GM23338 (cell line): ENCODE results near the gene FAM117B. TPM values are rescaled to one million over a fixed set of nuclear protein-coding genes. Genes with fewer than 3 reads are reported as not detected.

ENCODE experiments used
- ATAC-seq: fragments of 200-7000 bp; cut with Tn5 transposase; 3 replicates; pipeline ENCODE4 v1.9.1; 2020
- DNase-seq: peaks from one replicate; pipeline ENCODE4 v3.0.0-alpha.2; 2015; ENCODE audit warnings: low spot score
- H2AFZ ChIP-seq: fragments of 200-600 bp; sonication (generic); 2 replicates; pipeline ENCODE4 v1.8.0; 2016; ENCODE audit warnings: antibody characterized with exemption, mild to moderate bottlenecking, moderate library complexity
- H3F3A ChIP-seq: fragments of 200-600 bp; sonication (generic); replicated peaks from 2 replicates; pipeline ENCODE4 v1.8.0; 2017; ENCODE audit warnings: antibody characterized with exemption, mixed run types, low read depth
- H3K27ac ChIP-seq: fragments of 200-600 bp; sonication (generic); 2 replicates; pipeline ENCODE4 v1.6.1; 2016; ENCODE audit warnings: low read depth
- H3K27me3 ChIP-seq: fragments of 200-600 bp; sonication (generic); 2 replicates; pipeline ENCODE4 v1.8.0; 2016; ENCODE audit warnings: mild to moderate bottlenecking, mixed run types, moderate library complexity; ENCODE audit not compliant: insufficient read depth
- H3K36me3 ChIP-seq: fragments of 200-600 bp; sonication (generic); 2 replicates; pipeline ENCODE4 v1.8.0; 2016; ENCODE audit warnings: mild to moderate bottlenecking; ENCODE audit not compliant: insufficient read depth
- H3K4me1 ChIP-seq: fragments of 200-600 bp; sonication (generic); 2 replicates; pipeline ENCODE4 v1.8.0; 2016; ENCODE audit warnings: mild to moderate bottlenecking, moderate library complexity; ENCODE audit not compliant: insufficient read depth
- H3K4me2 ChIP-seq: fragments of 200-600 bp; sonication (generic); 2 replicates; pipeline ENCODE4 v1.7.1; 2017; ENCODE audit warnings: mixed run types
- H3K4me3 ChIP-seq: fragments of 200-600 bp; sonication (generic); 2 replicates; pipeline ENCODE4 v1.6.1; 2016; ENCODE audit warnings: mixed run types
- H3K79me2 ChIP-seq: fragments of 200-600 bp; sonication (generic); replicated peaks from 2 replicates; pipeline ENCODE4 v1.8.0; 2017; ENCODE audit warnings: mild to moderate bottlenecking; ENCODE audit not compliant: insufficient read depth
- H3K9me2 ChIP-seq: fragments of 200-600 bp; sonication (generic); 2 replicates; pipeline ENCODE4 v1.8.0; 2017; ENCODE audit not compliant: insufficient read depth
- H4K20me1 ChIP-seq: fragments of 200-600 bp; sonication (generic); replicated peaks from 2 replicates; pipeline ENCODE4 v1.8.0; 2017; ENCODE audit warnings: mild to moderate bottlenecking; ENCODE audit not compliant: insufficient read depth
- H3K27ac Mint-ChIP-seq: 2 replicates; pipeline ENCODE4 v1.8.0; 2020; ENCODE audit warnings: inconsistent platforms, mild to moderate bottlenecking, moderate library complexity, mixed read lengths
- H3K27me3 Mint-ChIP-seq: 3 replicates; pipeline ENCODE4 v1.8.0; 2022; ENCODE audit warnings: low read depth, mild to moderate bottlenecking, moderate library complexity, mixed read lengths, inconsistent platforms; ENCODE audit not compliant: insufficient read depth, poor library complexity
- H3K36me3 Mint-ChIP-seq: 3 replicates; pipeline ENCODE4 v1.8.0; 2021; ENCODE audit warnings: low read depth, mild to moderate bottlenecking, inconsistent platforms, moderate library complexity, mixed read lengths
- H3K4me1 Mint-ChIP-seq: 3 replicates; pipeline ENCODE4 v1.8.0; 2020; ENCODE audit warnings: mild to moderate bottlenecking, inconsistent platforms, mixed read lengths
- H3K4me3 Mint-ChIP-seq: 3 replicates; pipeline ENCODE4 v1.8.0; 2021; ENCODE audit warnings: moderate library complexity, mild to moderate bottlenecking, inconsistent platforms, mixed read lengths
- H3K9me3 Mint-ChIP-seq: 3 replicates; pipeline ENCODE4 v1.8.0; 2020; ENCODE audit warnings: moderate library complexity, mild to moderate bottlenecking, inconsistent platforms, mixed read lengths
- CREB1 ChIP-seq: fragments of 250-450 bp; sonication (Bioruptor Pico); IDR thresholded peaks from 2 replicates; pipeline ENCODE4 v1.5.0; 2020; ENCODE audit warnings: low read depth, mild to moderate bottlenecking, moderate library complexity
- CTCF ChIP-seq, 2 experiments: fragments of 200-600 bp in 1 of 2; sonication (generic) in 1 of 2; conservative IDR thresholded peaks; 2 replicates each; pipeline versions ENCODE4 v1.5.1 to v1.6.1; 2016 to 2017; ENCODE audit warnings: antibody characterized with exemption in 2 of 2, low read depth in 2 of 2, mild to moderate bottlenecking in 2 of 2, moderate library complexity in 1 of 2
- ETS1 ChIP-seq: IDR thresholded peaks from 2 replicates; pipeline ENCODE4 v1.6.1; 2016; ENCODE audit warnings: antibody characterized with exemption
- EZH2 ChIP-seq: fragments of 200-600 bp; sonication (generic); IDR thresholded peaks from one replicate; pipeline ENCODE4 v1.8.0; 2017; ENCODE audit warnings: antibody characterized with exemption, mild to moderate bottlenecking, low read depth; ENCODE audit not compliant: unreplicated experiment
- EZH2phosphoT487 ChIP-seq: fragments of 200-600 bp; sonication (generic); IDR thresholded peaks from one replicate; pipeline ENCODE4 v1.8.1; 2018; ENCODE audit warnings: antibody characterized with exemption; ENCODE audit not compliant: unreplicated experiment
- JUNB ChIP-seq: IDR thresholded peaks from one replicate; pipeline ENCODE4 v1.6.1; 2016; ENCODE audit warnings: antibody characterized with exemption; ENCODE audit not compliant: unreplicated experiment
- NANOG ChIP-seq: IDR thresholded peaks from 2 replicates; pipeline ENCODE4 v1.6.1; 2016; ENCODE audit warnings: antibody characterized with exemption, borderline replicate concordance
- POLR2AphosphoS5 ChIP-seq: IDR thresholded peaks from 2 replicates; pipeline ENCODE4 v1.6.1; 2016; ENCODE audit warnings: antibody characterized with exemption, low read depth
- REST ChIP-seq: IDR thresholded peaks from one replicate; pipeline ENCODE4 v1.6.1; 2018; ENCODE audit warnings: antibody characterized with exemption; ENCODE audit not compliant: unreplicated experiment
- STAT1 ChIP-seq: IDR thresholded peaks from one replicate; pipeline ENCODE4 v1.6.1; 2016; ENCODE audit warnings: antibody characterized with exemption; ENCODE audit not compliant: unreplicated experiment
- ZNF114 ChIP-seq: fragments of 250-450 bp; sonication (Bioruptor Pico); IDR thresholded peaks from 2 replicates; pipeline ENCODE4 v1.5.0; 2020; ENCODE audit warnings: mild to moderate bottlenecking, moderate library complexity
- ZNF331 ChIP-seq: fragments of 250-450 bp; sonication (Bioruptor Pico); IDR thresholded peaks from 2 replicates; pipeline ENCODE4 v1.5.0; 2020; ENCODE audit warnings: low read depth, mild to moderate bottlenecking, moderate library complexity
- ZNF462 ChIP-seq: fragments of 250-450 bp; sonication (Bioruptor Pico); IDR thresholded peaks from 2 replicates; pipeline ENCODE4 v1.5.0; 2020; ENCODE audit warnings: mild to moderate bottlenecking, moderate library complexity
- polyA plus RNA-seq: library from polyadenylated mRNA; unstranded; fragments of >200 nt; fragmentation: Nextera tagmentation; extraction: Ambion mirVana; gene quantifications from 2 replicates; pipeline ENCODE4 v1.2.1, GENCODE V29; 2016
- total RNA-seq: library from RNA; depleted of rRNA; stranded (reverse); fragments of >200 nt; shearing (Covaris generic); gene quantifications from 2 replicates; pipeline ENCODE4 v1.2.3, GENCODE V29; 2014

FAM117B gene
- total and polyA plus RNA-seq, 2 experiments from 2014 or later: 8.4 to 23.0 TPM

GRCh38 chr2:202608142-202608852 lies 26.5 kb upstream of the FAM117B start:
- Mint-ChIP-seq H3K9me3 (no peaks in the 10 kb centered on the region), H3K4me3 (no peak overlapping the region), H3K27me3 (no peaks in the 10 kb centered on the region), H3K36me3 (no peaks in the 10 kb centered on the region), H3K4me1 (peaks cover 3% of the 10 kb centered on the region; the same call in 1 of the 3 replicates), H3K27ac (no peak overlapping the region)
- Histone ChIP-seq H3K4me2 (no peak overlapping the region), H3K9me2 (no peaks in the 10 kb centered on the region), H3K4me1 (no peaks in the 10 kb centered on the region), H3K79me2 (no peaks in the 10 kb centered on the region), H3K27me3 (no peaks in the 10 kb centered on the region), H3F3A (no peaks in the 10 kb centered on the region), H3K27ac (no peak overlapping the region), H3K36me3 (no peaks in the 10 kb centered on the region), H2AFZ (no peak overlapping the region), H3K4me3 (no peak overlapping the region), H4K20me1 (no peaks in the 10 kb centered on the region)
- TF ChIP-seq CTCF (conservative IDR thresholded peaks at IDR 0.05; ENCODE audit: low read depth in 2 of 2) (no peak), ETS1 (no peak), STAT1 (no peak), ZNF462 (CRISPR knock-in tag) (no peak), CREB1 (no peak), REST (no peak), EZH2phosphoT487 (no peak), NANOG (no peak), EZH2 (no peak), ZNF114 (CRISPR knock-in tag) (no peak), JUNB (no peak), ZNF331 (CRISPR knock-in tag) (no peak), POLR2AphosphoS5 (no peak)
- ATAC-seq: no peak
- no peak for DNase-seq
